Dermis blood vessel endothelial cell (primary cell): ENCODE data around the gene COL23A1. TPM values are rescaled to one million over a fixed set of nuclear protein-coding genes. Genes with fewer than 3 reads are reported as not detected.

Source experiments
- DNase-seq: peaks from one replicate; pipeline ENCODE4 v3.0.0; 2010
- total RNA-seq: library from RNA; depleted of rRNA; stranded (reverse); fragments of >200 nt; gene quantifications from 2 replicates; pipeline ENCODE4 v1.2.3, GENCODE V29; 2014

COL23A1 gene
- total RNA-seq, 1 donor from 2014 or later, result 0.17 TPM

DNA sequence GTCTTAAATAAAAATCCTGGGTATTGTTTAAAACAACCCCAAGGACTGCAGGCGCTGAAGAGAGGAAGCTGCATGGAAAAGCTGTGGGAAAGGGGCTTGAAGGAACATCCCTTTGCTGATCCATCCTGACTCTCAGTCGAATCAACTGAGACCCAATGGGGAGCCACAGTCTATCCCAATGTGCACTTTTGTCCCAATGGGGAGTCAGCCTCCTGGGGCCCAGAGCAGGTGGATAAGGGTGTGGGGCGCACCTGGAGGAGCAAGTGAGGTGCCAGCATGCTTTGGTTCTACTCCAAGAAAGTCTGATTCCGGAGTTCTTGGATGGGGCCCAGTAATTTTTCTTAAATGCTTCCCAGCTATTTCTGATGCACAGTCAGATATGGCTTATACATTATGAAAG lies 118.1 kb downstream of the COL23A1 start:
- no peak for DNase-seq

DNA sequence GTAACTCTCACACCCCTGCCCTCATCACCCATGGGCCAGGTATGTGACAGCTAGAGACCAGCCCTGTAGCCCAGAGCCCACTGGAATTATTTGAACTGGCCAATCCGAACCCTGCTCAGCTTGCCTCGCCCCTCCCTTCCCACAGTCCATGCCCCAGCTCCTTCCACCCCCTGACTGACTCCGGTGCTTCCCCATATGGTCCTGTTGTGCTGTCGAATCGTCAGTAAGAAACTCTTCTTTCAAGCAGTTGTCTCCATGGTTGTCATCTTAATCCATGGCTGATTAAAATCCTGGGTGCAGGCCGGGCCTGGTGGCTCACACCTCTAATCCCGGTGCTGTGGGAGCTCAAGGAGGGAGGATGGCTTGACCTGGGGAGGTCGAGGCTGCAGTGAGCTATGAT lies 118.5 kb downstream of the COL23A1 start:
- DNase-seq, result no peak

DNA sequence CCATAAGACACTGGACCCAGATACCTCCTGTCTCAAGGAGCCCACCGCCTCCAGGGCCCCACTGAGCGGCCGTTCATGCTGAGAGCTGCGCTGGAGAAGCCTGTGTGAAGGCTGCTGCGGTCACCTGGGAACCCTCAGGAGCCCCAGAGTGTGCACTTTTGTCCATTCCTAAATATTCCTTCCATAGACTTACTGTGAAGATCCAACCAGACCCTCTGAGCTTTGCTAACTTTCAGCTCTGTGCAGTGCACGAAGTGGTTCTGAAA lies 119.5 kb downstream of the COL23A1 start:
- no peak for DNase-seq

DNA sequence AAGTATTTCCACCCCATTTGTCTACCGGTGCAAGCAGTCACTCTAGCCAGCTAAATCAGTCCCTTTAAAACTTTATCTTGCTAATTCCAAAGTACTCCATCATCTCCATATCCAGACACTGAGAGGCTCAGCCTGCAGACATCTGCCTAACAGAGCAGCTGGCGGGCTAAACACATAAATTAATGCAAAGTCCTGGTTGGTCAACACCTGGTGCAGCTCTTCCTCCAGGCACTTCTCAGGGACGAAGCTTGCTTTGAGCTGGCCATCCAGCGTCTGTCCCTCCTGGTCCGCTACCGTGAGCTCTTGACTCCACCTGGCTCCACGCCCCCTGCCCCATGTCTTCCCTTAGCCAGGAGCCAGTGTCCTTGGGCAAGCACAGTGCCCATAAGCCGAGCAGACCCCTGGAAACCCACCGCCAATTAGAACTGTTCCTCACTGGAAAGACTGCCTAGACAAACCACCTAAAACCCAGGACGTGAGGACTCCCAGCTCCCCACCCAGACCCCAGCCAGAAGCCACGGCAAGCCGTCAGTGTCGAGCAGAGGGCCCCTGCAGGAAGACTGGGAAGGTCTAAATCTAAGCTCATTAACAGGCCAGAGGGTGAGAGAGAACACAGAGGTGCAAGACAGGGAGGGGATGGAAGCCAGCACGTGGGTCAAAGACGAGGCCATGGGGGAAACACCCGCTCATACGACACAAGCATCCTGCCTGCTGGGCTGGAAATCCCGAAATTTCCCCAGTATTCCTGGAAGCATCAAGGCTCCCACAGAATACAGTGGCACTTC lies 120.0 kb downstream of the COL23A1 start:
- no peak for DNase-seq

DNA sequence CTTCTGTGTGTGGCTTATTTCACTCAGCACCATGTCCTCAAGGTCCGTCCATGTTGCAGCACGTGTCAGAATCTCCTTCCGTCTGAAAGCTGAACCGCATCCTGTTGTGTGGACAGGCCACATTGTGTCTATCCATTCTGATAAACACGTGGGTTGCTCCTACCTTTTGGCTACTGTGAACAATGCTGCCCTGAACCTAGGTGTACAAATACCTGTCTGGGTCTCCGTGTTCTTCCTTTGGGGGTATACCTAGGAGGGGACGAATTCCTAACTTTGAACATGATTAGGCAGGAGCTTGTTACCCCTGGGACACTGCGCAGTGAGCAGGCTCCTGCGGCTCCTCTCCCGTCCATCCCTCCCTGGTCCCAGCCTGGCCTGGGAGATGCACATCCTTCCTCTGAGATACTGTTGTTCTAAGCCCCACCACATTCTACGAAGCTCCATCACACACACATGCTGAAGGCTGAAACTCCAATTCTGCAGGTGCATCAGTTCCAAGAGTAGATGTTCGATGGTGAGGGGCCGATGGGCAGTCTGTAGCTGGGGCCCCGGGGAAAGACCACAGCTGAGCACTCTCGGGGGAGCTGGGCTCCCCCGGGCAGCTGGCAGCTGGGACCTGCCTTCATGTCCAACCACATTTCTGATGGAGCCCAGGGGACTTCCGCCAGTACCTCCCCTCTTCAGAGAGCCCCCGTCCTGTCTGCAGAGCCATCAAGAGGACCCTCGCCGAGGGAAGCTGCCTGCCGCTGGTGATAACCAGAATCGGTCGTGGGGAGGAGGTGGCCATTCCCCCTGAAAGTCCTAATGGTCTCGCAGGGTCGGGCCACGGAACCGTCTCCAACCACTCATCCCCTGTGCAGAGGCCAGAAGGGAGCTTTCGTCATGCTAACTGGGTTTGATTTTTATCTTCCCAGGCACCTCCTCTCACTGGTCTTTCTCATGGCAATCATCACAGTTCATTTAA lies 120.9 kb downstream of the COL23A1 start:
- no peak for DNase-seq

DNA sequence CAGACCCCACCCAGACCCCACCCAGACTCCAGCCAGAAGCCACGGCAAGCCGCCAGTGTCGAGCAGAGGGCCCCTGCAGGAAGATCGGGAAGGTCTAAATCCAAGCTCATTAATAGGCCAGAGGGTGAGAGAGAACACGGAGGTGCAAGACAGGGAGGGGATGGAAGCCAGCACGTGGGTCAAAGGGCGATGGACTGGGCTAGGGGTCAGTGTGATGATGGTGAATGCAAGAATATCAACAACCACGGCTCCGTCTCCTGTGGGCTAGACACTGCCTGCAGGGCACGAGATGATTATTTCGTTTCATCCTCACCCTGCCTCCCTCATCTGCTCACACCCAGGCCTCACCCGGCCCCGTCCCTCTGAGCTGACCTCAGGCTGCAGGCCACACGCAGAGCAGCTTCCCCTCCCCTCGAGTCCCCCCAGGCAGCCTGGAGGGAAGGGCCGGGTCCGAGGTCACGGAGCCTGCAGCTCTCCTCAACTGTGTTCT lies 122.0 kb downstream of the COL23A1 start:
- DNase-seq, result no peak

DNA sequence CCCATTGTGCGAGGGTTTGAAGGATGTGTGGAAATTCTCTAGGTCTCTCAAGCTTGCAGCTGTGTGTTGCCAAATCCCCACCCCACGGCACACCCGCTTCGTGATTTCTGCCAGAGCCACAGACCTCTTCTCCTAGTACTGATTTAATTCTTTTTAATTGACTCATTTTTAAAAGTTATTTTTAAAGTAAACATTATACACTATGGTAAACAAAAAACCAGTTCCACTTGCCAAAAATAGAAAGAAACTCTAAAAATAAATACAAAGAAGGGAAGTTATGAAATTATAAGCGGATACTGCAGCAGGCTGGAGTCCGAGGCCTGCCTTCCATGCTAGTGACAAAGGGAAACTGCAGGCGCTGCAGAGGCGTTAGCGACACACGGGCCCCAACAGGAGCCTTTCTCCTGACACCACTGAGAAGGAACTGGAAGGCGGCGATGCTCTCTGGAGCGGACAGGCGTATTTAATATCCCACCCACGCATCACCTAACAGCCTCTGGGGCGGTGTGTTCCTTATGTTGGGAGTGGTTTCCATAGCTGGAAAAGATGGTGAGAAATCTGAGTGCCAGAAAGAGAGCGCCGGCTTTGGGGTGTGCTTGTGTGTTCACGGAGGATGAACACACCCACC lies 122.5 kb downstream of the COL23A1 start:
- peak; percentile 10 for DNase-seq

DNA sequence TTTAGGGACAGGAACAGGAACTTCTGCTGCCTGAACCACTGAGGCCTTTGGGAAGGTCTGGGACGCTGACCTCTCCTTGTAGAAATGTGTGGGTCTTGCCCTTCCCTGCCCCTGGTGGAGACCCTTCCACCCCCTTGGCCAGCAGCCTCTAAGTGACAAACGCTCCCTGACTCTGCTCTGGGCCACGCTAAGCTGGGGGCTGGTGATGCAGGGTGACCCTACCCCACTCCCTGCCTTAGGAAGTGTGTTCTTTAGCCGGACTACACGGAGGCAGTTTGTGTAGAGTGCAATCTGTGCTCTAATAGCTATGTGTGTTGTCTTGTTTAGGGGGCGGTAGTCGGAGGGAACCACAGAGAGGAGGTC lies 123.0 kb downstream of the COL23A1 start:
- no peak for DNase-seq

DNA sequence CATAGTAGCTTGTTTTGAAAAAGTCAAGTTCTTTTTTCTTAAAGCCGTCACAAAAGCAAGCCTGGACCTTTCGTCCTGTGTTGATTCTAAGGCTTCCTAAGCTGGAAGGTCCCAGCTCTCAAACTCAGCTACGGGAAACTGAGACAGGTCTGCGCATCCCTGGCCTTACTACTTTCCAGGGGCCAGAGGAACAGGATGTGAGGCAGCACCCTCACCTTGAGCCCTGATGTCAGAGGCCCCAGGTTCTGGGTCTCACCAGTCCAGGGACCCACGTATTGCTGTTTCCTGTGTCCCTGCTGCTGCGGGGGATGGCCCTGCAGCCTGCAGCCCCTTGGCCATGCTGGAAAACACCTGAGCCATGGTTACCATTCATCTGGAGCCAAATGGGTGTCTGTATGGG lies 123.9 kb downstream of the COL23A1 start:
- no peak for DNase-seq

DNA sequence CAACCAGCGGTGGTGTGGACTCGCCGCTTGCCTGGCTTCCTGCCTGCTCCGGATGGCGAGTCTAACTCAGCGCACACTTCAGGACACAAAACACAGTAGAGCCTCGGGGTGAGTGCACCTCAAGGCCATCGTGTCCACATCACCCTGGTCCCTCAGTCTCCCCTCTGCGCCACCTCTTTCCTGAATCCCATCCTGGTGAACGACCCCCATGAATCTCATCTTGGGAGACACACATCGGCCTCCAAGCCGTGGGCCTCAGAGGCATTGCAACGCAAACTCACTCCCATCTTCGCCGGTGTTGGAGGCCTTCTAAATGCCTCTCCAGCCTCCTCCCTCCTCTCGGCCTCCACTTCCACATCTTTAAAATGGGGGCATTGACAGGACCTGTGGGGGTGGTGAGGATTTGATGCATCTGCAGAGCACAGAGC lies 124.3 kb downstream of the COL23A1 start:
- no peak for DNase-seq

DNA sequence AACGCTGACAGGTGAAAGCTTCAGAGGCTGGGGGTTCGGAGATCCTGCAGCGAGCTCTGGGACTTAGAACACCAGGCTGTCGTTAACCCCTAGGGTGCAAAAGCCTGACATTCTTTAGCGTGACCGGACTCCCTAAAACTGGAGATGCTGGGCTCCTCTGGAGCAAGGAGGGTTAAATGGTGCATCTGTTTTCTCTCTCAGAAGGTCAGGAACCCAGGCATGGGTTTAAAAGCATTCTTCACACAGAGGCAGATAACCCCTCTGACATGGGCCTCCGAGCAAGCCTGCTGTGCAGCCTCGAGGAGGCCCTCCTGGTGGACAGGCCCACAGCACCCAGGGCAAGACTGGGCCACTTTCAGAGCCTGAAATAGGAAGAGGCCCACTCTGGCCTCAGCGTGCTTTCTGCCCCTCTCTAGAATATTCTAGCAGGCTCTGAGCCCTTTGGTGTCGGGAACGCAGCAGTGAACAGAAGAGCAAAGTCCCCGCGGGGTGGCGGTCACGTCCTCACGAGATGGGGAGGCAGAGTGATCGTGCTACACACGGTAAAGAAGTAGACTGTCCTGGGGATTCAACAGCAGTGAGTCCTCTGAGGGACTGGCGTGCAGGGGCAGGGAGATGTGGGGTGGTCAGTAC lies 124.8 kb downstream of the COL23A1 start:
- DNase-seq, result no peak

DNA sequence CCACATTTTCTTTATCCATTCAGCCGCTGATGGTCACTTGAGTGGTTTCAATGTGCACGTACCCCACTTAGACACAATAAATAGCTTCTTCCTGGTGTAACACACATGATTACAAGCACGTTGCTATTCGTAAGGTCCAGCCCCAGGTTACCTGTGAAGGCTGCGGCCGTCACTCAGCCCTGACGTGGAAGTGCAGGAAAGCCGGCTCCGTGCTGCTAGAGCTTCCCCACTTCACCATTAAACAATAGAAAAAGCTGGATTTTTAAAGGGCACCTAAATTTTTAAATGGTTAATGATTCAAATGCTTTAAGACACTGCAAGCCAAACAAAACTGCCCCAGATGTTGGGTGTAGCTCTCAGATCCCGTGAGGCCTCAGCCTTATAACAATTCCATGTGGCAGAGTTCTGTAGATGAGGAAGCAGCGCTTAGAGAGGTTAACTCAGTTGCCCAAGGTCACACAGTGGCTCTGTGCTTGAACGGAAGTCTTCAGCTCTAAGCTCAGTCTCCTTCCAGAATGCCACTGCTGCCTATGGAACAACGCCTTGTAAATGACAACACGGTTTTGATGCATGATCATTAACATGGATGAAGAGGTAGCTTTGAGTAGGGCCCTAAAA lies 125.7 kb downstream of the COL23A1 start:
- DNase-seq, result no peak

DNA sequence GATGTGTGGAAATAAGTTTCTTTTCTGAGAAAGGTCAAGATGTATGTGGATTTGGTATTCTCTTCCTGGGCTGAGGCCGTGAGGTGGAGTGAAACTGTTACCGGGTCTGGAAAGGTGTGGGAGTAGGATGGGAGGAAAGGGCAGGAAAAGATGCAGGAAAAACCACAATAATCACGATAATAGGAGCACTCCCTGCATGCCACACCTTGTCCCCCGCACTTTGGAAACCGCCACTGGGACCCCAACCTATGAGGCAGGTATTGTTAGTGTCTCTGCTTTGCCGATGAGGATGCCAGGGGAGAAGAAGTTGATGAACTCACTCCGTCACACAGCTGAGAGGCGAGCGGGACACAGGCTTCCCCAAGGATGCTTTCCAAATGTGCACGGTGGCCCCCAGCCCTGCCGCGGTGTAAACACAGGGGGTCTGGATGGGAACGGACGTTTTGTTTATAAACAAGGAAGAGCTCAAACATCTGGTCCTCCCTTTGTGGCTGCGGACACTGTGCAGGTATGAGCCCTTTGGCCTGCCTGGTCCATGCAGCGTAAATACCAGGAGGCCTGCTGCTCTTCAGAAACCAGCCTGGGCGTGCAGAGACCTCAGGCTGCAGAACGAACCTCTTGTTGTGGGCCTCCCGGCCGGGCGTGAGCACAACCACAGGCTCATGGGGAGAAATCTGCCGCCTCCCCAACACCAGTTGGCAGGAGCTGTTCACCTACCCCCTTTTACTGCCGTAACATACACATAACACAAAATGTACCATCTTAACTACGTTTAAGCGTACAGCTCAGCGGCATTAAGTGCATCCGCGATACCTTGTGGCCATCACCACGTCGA lies 126.7 kb downstream of the COL23A1 start:
- no peak for DNase-seq

DNA sequence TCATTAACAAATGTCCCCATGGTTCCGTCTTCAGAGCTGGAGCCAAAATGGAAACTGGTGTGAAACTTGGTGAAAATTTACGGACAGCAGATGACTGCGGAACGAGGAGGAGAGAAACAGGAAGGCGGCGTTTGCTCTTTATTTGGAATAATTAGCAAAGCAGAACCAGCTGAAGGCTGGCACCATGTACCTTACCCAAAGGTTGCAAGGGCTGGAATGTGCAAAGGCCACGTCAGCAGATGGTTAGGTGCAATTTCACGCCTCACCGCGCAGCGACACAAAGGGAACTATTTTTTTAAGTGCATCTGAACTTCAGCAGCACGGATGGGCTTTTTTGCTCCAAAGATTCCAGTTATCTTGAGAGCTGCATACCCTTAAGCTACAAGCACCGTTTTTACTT lies 127.4 kb downstream of the COL23A1 start:
- no peak for DNase-seq

DNA sequence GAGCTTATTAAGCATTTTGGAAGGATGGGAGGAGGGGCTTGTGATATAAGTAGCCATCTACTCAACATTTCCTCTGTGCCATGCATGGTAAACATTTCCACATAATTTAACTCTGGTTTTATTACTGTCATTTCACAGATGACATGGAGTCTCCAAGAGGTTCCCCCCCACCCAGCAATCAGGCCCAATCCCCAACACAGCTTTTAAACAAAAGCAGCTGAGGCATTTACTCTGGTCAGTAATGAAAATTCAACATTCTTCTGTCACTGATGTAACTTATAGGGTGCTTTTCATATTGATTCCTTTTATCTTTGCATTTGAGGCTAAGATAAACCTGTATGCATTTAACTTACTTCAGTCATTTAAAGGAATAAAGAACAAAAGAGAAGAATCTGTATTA lies 128.1 kb downstream of the COL23A1 start:
- no peak for DNase-seq

DNA sequence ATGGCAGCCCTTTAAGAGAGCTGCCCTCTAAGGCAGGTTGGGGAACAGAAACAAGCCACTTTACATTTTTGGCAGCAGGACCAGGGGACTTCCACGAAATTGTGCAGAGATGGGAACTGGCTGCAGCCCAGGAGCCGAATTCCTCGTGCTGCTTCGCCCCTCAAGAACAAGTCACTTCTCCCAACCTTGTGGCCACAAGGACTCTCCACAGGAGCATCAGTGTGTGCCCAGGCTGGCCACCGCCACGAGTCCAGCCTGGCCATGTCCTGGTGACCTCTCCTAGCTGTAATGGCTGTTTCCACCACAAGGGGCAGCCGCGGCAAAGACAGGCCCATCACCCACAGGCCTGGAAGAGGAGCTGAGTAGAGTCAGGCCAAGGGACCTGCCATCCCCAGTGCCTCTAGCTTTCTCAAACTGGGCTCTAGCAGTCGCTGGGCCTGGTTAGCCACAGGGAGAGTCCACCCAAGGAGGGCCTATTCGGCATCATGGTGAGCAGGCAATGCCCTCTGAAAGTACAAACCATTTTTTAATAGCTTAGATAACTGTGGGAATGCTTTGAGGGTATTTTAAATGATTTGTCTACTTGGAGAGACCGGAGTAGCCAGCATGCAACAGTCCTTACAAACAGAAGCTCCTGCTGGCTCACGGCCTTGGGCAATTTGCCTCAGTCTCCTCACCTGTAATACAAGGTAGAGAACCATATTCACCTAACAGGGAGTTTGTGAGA lies 129.0 kb downstream of the COL23A1 start:
- DNase-seq, result peak; percentile 53

DNA sequence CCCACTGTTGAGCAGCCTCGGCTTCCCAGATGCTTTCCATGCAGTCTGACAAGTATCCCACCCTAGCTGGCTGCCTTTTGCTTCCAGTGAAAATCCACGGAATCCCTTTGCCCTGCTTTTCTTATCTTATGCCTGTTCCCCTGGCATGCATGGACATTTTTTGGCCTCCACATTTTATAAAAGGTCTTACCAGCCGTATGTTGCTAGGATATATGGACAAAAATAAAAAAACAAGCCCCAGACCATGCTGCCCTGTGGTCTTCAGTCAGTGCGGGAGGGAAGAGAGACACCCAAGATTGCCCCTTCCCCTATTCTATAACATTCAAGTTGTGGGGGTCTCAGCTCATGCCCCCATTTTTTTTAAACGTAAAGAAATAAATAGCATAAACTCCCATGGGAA lies 129.6 kb downstream of the COL23A1 start:
- no peak for DNase-seq

DNA sequence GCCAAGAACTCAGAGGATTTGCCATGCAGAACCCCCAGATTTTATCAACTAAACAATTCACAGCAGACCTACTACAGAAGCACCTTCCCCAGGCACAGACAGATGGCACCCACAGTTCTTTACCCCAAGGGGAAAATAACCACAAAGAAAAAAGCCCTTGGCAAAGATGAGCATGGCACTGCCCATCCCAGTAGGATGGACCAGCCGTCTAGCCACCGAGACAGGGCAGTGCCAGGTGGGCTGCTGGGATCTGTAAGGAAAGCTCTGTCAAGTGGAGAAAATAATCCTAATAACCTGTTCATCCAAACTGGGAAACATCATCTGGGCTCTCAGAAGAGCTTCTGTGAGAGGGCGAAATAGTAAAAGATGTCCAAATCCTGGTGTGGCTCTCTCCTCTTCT lies 130.0 kb downstream of the COL23A1 start:
- DNase-seq, result no peak

DNA sequence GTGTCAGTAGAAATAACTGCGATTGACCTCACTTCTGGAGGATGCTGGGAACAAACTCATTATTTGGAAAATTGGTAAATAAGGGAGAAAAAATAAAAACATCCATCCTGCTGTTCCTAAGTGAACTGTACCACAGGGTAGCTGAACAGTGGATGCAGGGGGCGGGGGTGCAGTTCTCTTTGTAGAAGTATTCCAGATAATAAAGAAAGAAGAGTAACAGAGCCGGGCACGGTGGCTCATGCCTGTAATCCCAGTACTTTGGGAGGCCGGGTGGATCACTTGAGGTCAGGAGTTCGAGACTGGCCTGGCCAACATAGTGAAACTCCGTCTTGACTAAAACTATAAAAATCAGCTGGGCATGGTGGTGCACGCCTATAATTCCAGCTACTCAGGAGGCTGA lies 132.1 kb downstream of the COL23A1 start:
- no peak for DNase-seq

DNA sequence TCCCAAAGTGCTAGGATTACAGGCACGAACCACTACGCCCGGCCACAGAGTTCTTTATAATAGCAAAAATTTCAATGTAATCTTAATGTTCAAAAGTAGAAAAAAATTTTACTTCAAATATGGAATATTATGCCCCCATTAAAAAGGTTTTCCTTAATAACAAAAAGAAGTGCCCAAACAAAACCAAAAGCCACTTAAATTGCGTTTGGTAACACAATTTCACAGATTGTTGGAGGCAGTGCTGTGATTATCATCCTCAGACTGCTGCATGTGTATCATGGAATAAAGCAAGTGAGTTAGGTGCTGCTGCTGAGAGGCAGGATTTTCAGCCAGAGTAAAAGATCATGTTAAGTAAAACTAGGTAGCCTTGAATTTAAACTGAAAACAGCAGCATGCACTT lies 132.7 kb downstream of the COL23A1 start:
- DNase-seq, result no peak

DNA sequence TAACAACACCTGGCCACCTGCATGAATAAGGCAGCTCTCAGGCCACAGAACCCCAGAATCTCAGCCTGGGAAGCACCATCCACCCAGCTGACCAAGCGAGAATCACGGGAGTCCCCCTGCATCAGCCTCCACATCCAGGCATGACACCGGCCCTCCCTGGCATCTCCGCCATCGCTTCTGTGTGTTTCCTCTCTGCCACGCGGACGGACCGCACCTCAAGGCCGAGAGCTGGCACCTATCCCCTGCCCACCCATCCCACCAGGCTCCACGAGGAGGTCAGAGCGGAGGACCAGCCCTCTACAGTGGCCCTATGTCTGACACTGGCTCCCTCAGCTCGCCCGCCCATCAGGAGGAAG lies 134.7 kb downstream of the COL23A1 start:
- no peak for DNase-seq
